GM21390 (cell line): ENCODE results near the gene TMEM18.

Experiments used
- ATAC-seq: cut with Tn5 transposase; IDR thresholded peaks from one replicate; pipeline ENCODE4 v1.9.1; 2021; ENCODE audit not compliant: unreplicated experiment

Gene TMEM18

GRCh38 chr2:673615-674320 lies 3.4 kb downstream of the TMEM18 start:
- ATAC-seq = no peak

GRCh38 chr2:673016-673415 lies 4.2 kb downstream of the TMEM18 start:
- no peak for ATAC-seq

GRCh38 chr2:672606-672905 lies 4.7 kb downstream of the TMEM18 start:
- no peak for ATAC-seq

GRCh38 chr2:671787-672605 lies 5.2 kb downstream of the TMEM18 start:
- no peak for ATAC-seq

GRCh38 chr2:671072-671471 lies 6.1 kb downstream of the TMEM18 start:
- no peak for ATAC-seq

- no peak for ATAC-seq
Measured at GRCh38 chr2:670637-671036, 6.6 kb downstream of the TMEM18 start.

- ATAC-seq = no peak
Measured at GRCh38 chr2:669323-669722, 7.9 kb downstream of the TMEM18 start.

- ATAC-seq = no peak
Measured at GRCh38 chr2:668000-668398, 9.2 kb downstream of the TMEM18 start.

GRCh38 chr2:667332-667999 lies 9.7 kb downstream of the TMEM18 start:
- ATAC-seq = no peak

GRCh38 chr2:666441-666840 lies 10.8 kb downstream of the TMEM18 start:
- ATAC-seq = no peak

- no peak for ATAC-seq
Measured at GRCh38 chr2:665340-666073, 11.7 kb downstream of the TMEM18 start.

- ATAC-seq = no peak
Measured at GRCh38 chr2:664063-664462, 13.1 kb downstream of the TMEM18 start.

GRCh38 chr2:663221-663620 lies 14.0 kb downstream of the TMEM18 start:
- no peak for ATAC-seq

GRCh38 chr2:661360-661635 lies 15.9 kb downstream of the TMEM18 start:
- no peak for ATAC-seq

GRCh38 chr2:660586-661359 lies 16.4 kb downstream of the TMEM18 start:
- no peak for ATAC-seq

GRCh38 chr2:660029-660428 lies 17.2 kb downstream of the TMEM18 start:
- no peak for ATAC-seq

GRCh38 chr2:658426-658825 lies 18.8 kb downstream of the TMEM18 start:
- no peak for ATAC-seq

GRCh38 chr2:657766-658165 lies 19.4 kb downstream of the TMEM18 start:
- no peak for ATAC-seq

GRCh38 chr2:656676-657075 lies 20.5 kb downstream of the TMEM18 start:
- no peak for ATAC-seq

- ATAC-seq = no peak
Measured at GRCh38 chr2:655626-656025, 21.6 kb downstream of the TMEM18 start.

- no peak for ATAC-seq
Measured at GRCh38 chr2:654896-655295, 22.3 kb downstream of the TMEM18 start.
